ENCODE data around the gene SCART1. TPM values are rescaled to one million over a fixed set of nuclear protein-coding genes. Genes with fewer than 3 reads are reported as not detected.

Gene SCART1
- total and polyA plus RNA-seq, 10 of the 15 experiments (the other 5 are each of a cell fraction or from before 2014, with no cell fraction given) = 0.05 to 22.0 (median 0.58) TPM

GRCh38 chr10:133442967-133443924, 10.5 kb upstream of the SCART1 start:
- no peak for FAIRE-seq
- ChIA-PET RAD21 (ENCODE audit: unreplicated experiment) (no interaction called here), POLR2A (no interaction called here), SMC1A (ENCODE audit: uncharacterized antibody, unreplicated experiment) (no interaction called here), CTCF (interaction anchor here (1.1 kb wide), 1 partner anchor 113 kb away, joined by 4 read pairs; no protein-coding TSS in a partner anchor)
- TF ChIP-seq IKZF1 (conservative IDR thresholded peaks at IDR 0.05) = no peak
- no peak for TF ChIP-seq KDM1A (IDR thresholded peaks at IDR 0.05; ENCODE audit: borderline replicate concordance)
- no peak for TF ChIP-seq RELA (IDR thresholded peaks at IDR 0.05; ENCODE audit: borderline replicate concordance, partially characterized antibody)
- no peak for TF ChIP-seq HSF1 (IDR thresholded peaks at IDR 0.05; ENCODE audit: low read depth, low read length)
- no peak for TF ChIP-seq NFXL1 (IDR thresholded peaks at IDR 0.05; ENCODE audit: borderline replicate concordance)
- no peak for TF ChIP-seq ATF7 (IDR thresholded peaks at IDR 0.05; ENCODE audit: low read depth)
- no peak for TF ChIP-seq ZNF687 (IDR thresholded peaks at IDR 0.05)
- no peak for TF ChIP-seq SMAD1 (IDR thresholded peaks at IDR 0.05; ENCODE audit: low read depth, partially characterized antibody)
- TF ChIP-seq CBFB (IDR thresholded peaks at IDR 0.05; ENCODE audit: low read depth) = no peak
- TF ChIP-seq E4F1 (IDR thresholded peaks at IDR 0.05; ENCODE audit: borderline replicate concordance, partially characterized antibody) = no peak
- TF ChIP-seq IRF5 (IDR thresholded peaks at IDR 0.05; ENCODE audit: borderline replicate concordance) = no peak
- no peak for TF ChIP-seq ZBED1 (IDR thresholded peaks at IDR 0.05; ENCODE audit: borderline replicate concordance)
- WGBS (ENCODE audit: insufficient coverage, insufficient replicate concordance, low lambda C conversion rate, missing lambda C conversion rate) = 65% methylated on average over 16 of the region's 16 CpGs
- Histone ChIP-seq H3K4me3 (no peak overlapping the region), H3K27me3 (replicated peaks in 1 of 2; ENCODE audit: control insufficient read depth in 2 of 2, insufficient read depth in 2 of 2, low read length in 1 of 2) (no peaks in the 10 kb centered on the region), H2AFZ (ENCODE audit: control insufficient read depth, low read depth, low read length) (no peak overlapping the region), H4K20me1 (ENCODE audit: control insufficient read depth, insufficient read depth) (no peaks in the 10 kb centered on the region), H3K79me2 (ENCODE audit: control insufficient read depth, insufficient read depth, low read length) (no peaks in the 10 kb centered on the region), H3K27ac (ENCODE audit: control insufficient read depth, insufficient read depth) (no peak overlapping the region), H3K9me3 (replicated peaks; ENCODE audit: control insufficient read depth, insufficient read depth, low read length) (no peaks in the 10 kb centered on the region; the same call in 2 of the 3 replicates), H3K9ac (ENCODE audit: control insufficient read depth, insufficient read depth, low read length) (no peak overlapping the region), H3K4me2 (ENCODE audit: control insufficient read depth, insufficient read depth) (no peak overlapping the region), H3K36me3 (ENCODE audit: control insufficient read depth in 2 of 2, insufficient read depth in 2 of 2, low read length in 1 of 2) (no peaks in the 10 kb centered on the region), H3K4me1 (ENCODE audit: control insufficient read depth, insufficient read depth, low read length) (no peaks in the 10 kb centered on the region)
- BruUV-seq (replicated peaks) = no TSS peak
- in situ Hi-C loops (cut with MboI) (no loop called here), intact Hi-C loops (cut with micrococcal nuclease; ENCODE audit: unreplicated experiment) (no loop called here)
- no peak for ATAC-seq
- DNase-seq (ENCODE audit: low read depth, low spot score) = no peak
